Activated naive CD4-positive, alpha-beta T cell treated with anti-CD3 and anti-CD28 coated beads for 36 hours (primary cell): ENCODE results near the gene CACNA1E. TPM values are rescaled to one million over a fixed set of nuclear protein-coding genes. Genes with fewer than 3 reads are reported as not detected.

ENCODE experiments used
- CTCF ChIA-PET: fragments of 350-600 bp; sonication (Branson Sonifier 250); formaldehyde crosslinking; loops from one replicate; lab custom pipeline; 2021; ENCODE audit warnings: antibody characterized with exemption; lab: Charles Lee
- DNase-seq: peaks from one replicate; pipeline ENCODE4 v3.0.0-alpha.2; 2020
- H3K27ac Mint-ChIP-seq: one replicate; pipeline ENCODE4 v1.8.0; 2021; ENCODE audit warnings: mild to moderate bottlenecking, mixed read lengths
- H3K27me3 Mint-ChIP-seq: one replicate; pipeline ENCODE4 v1.8.0; 2021; ENCODE audit warnings: low read depth, mixed read lengths
- H3K36me3 Mint-ChIP-seq: one replicate; pipeline ENCODE4 v1.8.0; 2021; ENCODE audit warnings: low read depth, mixed read lengths
- H3K4me1 Mint-ChIP-seq: one replicate; pipeline ENCODE4 v1.8.0; 2021; ENCODE audit warnings: low read depth, mixed read lengths
- H3K4me3 Mint-ChIP-seq: one replicate; pipeline ENCODE4 v1.8.0; 2021; ENCODE audit warnings: mild to moderate bottlenecking, moderate library complexity, mixed read lengths
- H3K9me3 Mint-ChIP-seq: one replicate; pipeline ENCODE4 v1.8.0; 2021; ENCODE audit warnings: mixed read lengths
- intact Hi-C: fragments of 100-400 bp; cut with micrococcal nuclease; formaldehyde crosslinking; loops from one replicate; pipeline ENCODE4 v1.15.1; 2023
- total RNA-seq, 2 experiments: library from RNA; stranded (reverse); gene quantifications; one replicate each; pipeline ENCODE4 v1.2.3, GENCODE V29; 2021

The CACNA1E gene
- total RNA-seq, 2 experiments from 2014 or later = not detected

- H3K4me3 Mint-ChIP-seq = no peak overlapping the region
- intact Hi-C loops = no loop called here
- no peak for DNase-seq
- no peaks in the 10 kb centered on the region for H3K4me1 Mint-ChIP-seq
- peaks cover 4% of the 10 kb centered on the region for H3K27me3 Mint-ChIP-seq
- H3K9me3 Mint-ChIP-seq = no peaks in the 10 kb centered on the region
- CTCF ChIA-PET = interaction anchor here (0.7 kb wide), 1 partner anchor 81 kb away, joined by 3 read pairs; no protein-coding TSS in a partner anchor
- H3K36me3 Mint-ChIP-seq = no peaks in the 10 kb centered on the region
- H3K27ac Mint-ChIP-seq = no peak overlapping the region
Measured at GRCh38 chr1:181558416-181558815, 75.1 kb downstream of the CACNA1E start.

GRCh38 chr1:181559142-181559541 is 75.8 kb downstream of the CACNA1E start:
- H3K4me1 Mint-ChIP-seq = no peaks in the 10 kb centered on the region
- no peaks in the 10 kb centered on the region for H3K9me3 Mint-ChIP-seq
- no peak overlapping the region for H3K27ac Mint-ChIP-seq
- CTCF ChIA-PET = no interaction called here
- intact Hi-C loops = no loop called here
- peaks cover 3% of the 10 kb centered on the region for H3K27me3 Mint-ChIP-seq
- DNase-seq = no peak
- no peak overlapping the region for H3K4me3 Mint-ChIP-seq
- H3K36me3 Mint-ChIP-seq = no peaks in the 10 kb centered on the region

GRCh38 chr1:181562395-181562794 is 79.1 kb downstream of the CACNA1E start:
- Mint-ChIP-seq H3K9me3 (no peaks in the 10 kb centered on the region), H3K36me3 (no peaks in the 10 kb centered on the region), H3K27me3 (peaks cover 7% of the 10 kb centered on the region), H3K27ac (no peak overlapping the region), H3K4me3 (no peak overlapping the region), H3K4me1 (no peaks in the 10 kb centered on the region)
- intact Hi-C loops = no loop called here
- no peak for DNase-seq
- CTCF ChIA-PET = no interaction called here

- CTCF ChIA-PET = no interaction called here
- DNase-seq = no peak
- H3K27ac Mint-ChIP-seq = no peak overlapping the region
- no peak overlapping the region for H3K4me3 Mint-ChIP-seq
- no peaks in the 10 kb centered on the region for H3K9me3 Mint-ChIP-seq
- intact Hi-C loops = no loop called here
- H3K36me3 Mint-ChIP-seq = no peaks in the 10 kb centered on the region
- peaks cover 7% of the 10 kb centered on the region for H3K27me3 Mint-ChIP-seq
- H3K4me1 Mint-ChIP-seq = no peaks in the 10 kb centered on the region
Measured at GRCh38 chr1:181568736-181569135, 85.4 kb downstream of the CACNA1E start.

- intact Hi-C loops = no loop called here
- no peaks in the 10 kb centered on the region for H3K9me3 Mint-ChIP-seq
- no peak for DNase-seq
- CTCF ChIA-PET = interaction anchor here (0.8 kb wide), 1 partner anchor 359 kb away, joined by 3 read pairs; no protein-coding TSS in a partner anchor
- no peak overlapping the region for H3K4me3 Mint-ChIP-seq
- H3K36me3 Mint-ChIP-seq = no peaks in the 10 kb centered on the region
- H3K27me3 Mint-ChIP-seq = peaks cover 13% of the 10 kb centered on the region
- H3K27ac Mint-ChIP-seq = no peak overlapping the region
- H3K4me1 Mint-ChIP-seq = no peaks in the 10 kb centered on the region
Measured at GRCh38 chr1:181577475-181577874, 94.2 kb downstream of the CACNA1E start.

- intact Hi-C loops = no loop called here
- no peak for DNase-seq
- H3K27me3 Mint-ChIP-seq = peaks cover 9% of the 10 kb centered on the region
- CTCF ChIA-PET = no interaction called here
- no peaks in the 10 kb centered on the region for H3K4me1 Mint-ChIP-seq
- no peak overlapping the region for H3K4me3 Mint-ChIP-seq
- H3K36me3 Mint-ChIP-seq = no peaks in the 10 kb centered on the region
- H3K9me3 Mint-ChIP-seq = no peaks in the 10 kb centered on the region
- no peak overlapping the region for H3K27ac Mint-ChIP-seq
Measured at GRCh38 chr1:181583598-181583997, 100.3 kb downstream of the CACNA1E start.

- no peaks in the 10 kb centered on the region for H3K4me1 Mint-ChIP-seq
- no peak overlapping the region for H3K4me3 Mint-ChIP-seq
- no peaks in the 10 kb centered on the region for H3K36me3 Mint-ChIP-seq
- H3K9me3 Mint-ChIP-seq = no peaks in the 10 kb centered on the region
- peaks cover 6% of the 10 kb centered on the region for H3K27me3 Mint-ChIP-seq
- H3K27ac Mint-ChIP-seq = no peak overlapping the region
- CTCF ChIA-PET = no interaction called here
- intact Hi-C loops = no loop called here
- no peak for DNase-seq
Measured at GRCh38 chr1:181587870-181588438, 104.6 kb downstream of the CACNA1E start.

- no peak for DNase-seq
- intact Hi-C loops = no loop called here
- Mint-ChIP-seq H3K27ac (no peak overlapping the region), H3K9me3 (no peaks in the 10 kb centered on the region), H3K4me3 (no peak overlapping the region), H3K27me3 (peaks cover 10% of the 10 kb centered on the region), H3K4me1 (no peaks in the 10 kb centered on the region), H3K36me3 (no peaks in the 10 kb centered on the region)
- CTCF ChIA-PET = no interaction called here
Measured at GRCh38 chr1:181588631-181589030, 105.3 kb downstream of the CACNA1E start.

GRCh38 chr1:181592255-181592859 is 109.0 kb downstream of the CACNA1E start:
- no peaks in the 10 kb centered on the region for H3K4me1 Mint-ChIP-seq
- no peak for DNase-seq

GRCh38 chr1:181593042-181593441 is 109.7 kb downstream of the CACNA1E start:
- Mint-ChIP-seq H3K36me3 (no peaks in the 10 kb centered on the region), H3K4me1 (no peaks in the 10 kb centered on the region), H3K27ac (no peak overlapping the region), H3K9me3 (peaks cover 4% of the 10 kb centered on the region), H3K4me3 (no peak overlapping the region), H3K27me3 (peaks cover 10% of the 10 kb centered on the region)
- no peak for DNase-seq
- intact Hi-C loops = no loop called here
- CTCF ChIA-PET = no interaction called here

More at GRCh38 chr1:181592255-181592859, 109.0 kb downstream of the CACNA1E start:
- Mint-ChIP-seq H3K36me3 (no peaks in the 10 kb centered on the region), H3K4me3 (no peak overlapping the region), H3K27me3 (peaks cover 10% of the 10 kb centered on the region), H3K9me3 (peaks cover 1% of the 10 kb centered on the region), H3K27ac (no peak overlapping the region)
- CTCF ChIA-PET = no interaction called here
- intact Hi-C loops = no loop called here

GRCh38 chr1:181594553-181594952 is 111.2 kb downstream of the CACNA1E start:
- Mint-ChIP-seq H3K36me3 (no peaks in the 10 kb centered on the region), H3K4me1 (no peaks in the 10 kb centered on the region), H3K4me3 (no peak overlapping the region), H3K9me3 (peaks cover 4% of the 10 kb centered on the region), H3K27me3 (peaks cover 7% of the 10 kb centered on the region), H3K27ac (no peak overlapping the region)
- CTCF ChIA-PET = no interaction called here
- intact Hi-C loops = no loop called here
- no peak for DNase-seq

GRCh38 chr1:181595234-181595633 is 111.9 kb downstream of the CACNA1E start:
- Mint-ChIP-seq H3K36me3 (no peaks in the 10 kb centered on the region), H3K4me3 (no peak overlapping the region), H3K4me1 (no peaks in the 10 kb centered on the region), H3K27ac (no peak overlapping the region), H3K27me3 (peaks cover 7% of the 10 kb centered on the region), H3K9me3 (peaks cover 4% of the 10 kb centered on the region)
- CTCF ChIA-PET = no interaction called here
- intact Hi-C loops = no loop called here
- no peak for DNase-seq
